SK-N-SH (cell line): ENCODE results near the gene DNAJC15. TPM values are rescaled to one million over a fixed set of nuclear protein-coding genes. Genes with fewer than 3 reads are reported as not detected.

ENCODE experiments used
- CTCF ChIA-PET: fragments of 300-600, 350-600 bp; formaldehyde crosslinking; extraction: SDS; loops from one replicate; lab custom pipeline; 2021; lab: Yijun Ruan, JAX
- POLR2A ChIA-PET: fragments of 350-600 bp; sonication (Branson Sonifier 250); formaldehyde crosslinking; extraction: SDS; loops from one replicate; lab custom pipeline; 2020; ENCODE audit warnings: antibody characterized with exemption, inconsistent platforms; lab: Yijun Ruan, JAX
- DNase-seq: peaks from one replicate; pipeline ENCODE4 v3.0.0; 2012
- H2AFZ ChIP-seq: fragments of 200-600 bp; sonication (generic); 2 replicates; pipeline ENCODE4 v1.8.1; 2016; ENCODE audit warnings: antibody characterized with exemption, mild to moderate bottlenecking, low read depth
- H3F3A ChIP-seq: fragments of 200-600 bp; sonication (generic); replicated peaks from 2 replicates; pipeline ENCODE3; 2016; ENCODE audit warnings: antibody characterized with exemption, mild to moderate bottlenecking; ENCODE audit not compliant: insufficient read depth
- H3K27ac ChIP-seq, 2 experiments: fragments of 200-500 bp in 1 of 2; fragments of 200-600 bp in 1 of 2; sonication (Bioruptor generic) in 1 of 2; sonication (generic), shearing (Covaris generic) in 1 of 2; 2 replicates each; pipeline versions ENCODE4 v1.5.1 to v1.6.1; 2014 to 2016; ENCODE audit warnings: low read depth in 2 of 2, inconsistent platforms in 1 of 2, low read length in 1 of 2, mild to moderate bottlenecking in 1 of 2, mixed read lengths in 1 of 2
- H3K27me3 ChIP-seq: fragments of 200-600 bp; sonication (generic), shearing (Covaris generic); 2 replicates; pipeline ENCODE4 v1.6.1; 2016; ENCODE audit warnings: mixed run types; ENCODE audit not compliant: insufficient read depth
- H3K36me3 ChIP-seq, 2 experiments: fragments of 200-500 bp in 1 of 2; fragments of 200-600 bp in 1 of 2; sonication (Bioruptor generic) in 1 of 2; sonication (generic) in 1 of 2; replicated peaks in 1 of 2; 2 replicates each; pipeline versions ENCODE3 to v1.5.1; 2014 to 2016; ENCODE audit warnings: low read length in 1 of 2, mild to moderate bottlenecking in 1 of 2; ENCODE audit not compliant: insufficient read depth in 2 of 2, control insufficient read depth in 1 of 2
- H3K4me1 ChIP-seq, 2 experiments: fragments of 200-500 bp in 1 of 2; fragments of 200-600 bp in 1 of 2; sonication (Bioruptor generic) in 1 of 2; sonication (generic), shearing (Covaris generic) in 1 of 2; 2 replicates each; pipeline versions ENCODE4 v1.5.1 to v1.6.1; 2014 to 2016; ENCODE audit warnings: low read depth in 1 of 2, low read length in 1 of 2, mixed run types in 1 of 2; ENCODE audit not compliant: insufficient read depth in 2 of 2, control insufficient read depth in 1 of 2
- H3K4me2 ChIP-seq: fragments of 200-600 bp; sonication (generic), shearing (Covaris generic); 2 replicates; pipeline ENCODE4 v1.6.1; 2017; ENCODE audit warnings: mixed run types
- H3K4me3 ChIP-seq, 2 experiments: fragments of 200-500 bp in 1 of 2; fragments of 200-600 bp in 1 of 2; sonication (Bioruptor generic) in 1 of 2; sonication (generic), shearing (Covaris generic) in 1 of 2; 2 replicates each; pipeline versions ENCODE4 v1.5.1 to v1.8.1; 2014 to 2016; ENCODE audit warnings: low read depth in 2 of 2, inconsistent platforms in 1 of 2, low read length in 1 of 2, mild to moderate bottlenecking in 1 of 2, mixed read lengths in 1 of 2, moderate library complexity in 1 of 2
- H3K79me2 ChIP-seq: fragments of 200-600 bp; sonication (generic); 2 replicates; pipeline ENCODE4 v1.8.1; 2017; ENCODE audit warnings: mild to moderate bottlenecking; ENCODE audit not compliant: insufficient read depth
- H3K9ac ChIP-seq: fragments of 200-600 bp; sonication (generic); 2 replicates; pipeline ENCODE4 v1.6.1; 2017; ENCODE audit warnings: mixed run types
- H3K9me2 ChIP-seq: fragments of 200-600 bp; sonication (generic); 2 replicates; pipeline ENCODE4 v1.6.1; 2017; ENCODE audit warnings: mixed run types
- H3K9me3 ChIP-seq: fragments of 200-600 bp; sonication (generic); 2 replicates; pipeline ENCODE4 v1.6.1; 2017; ENCODE audit warnings: mixed run types, mild to moderate bottlenecking, moderate library complexity
- H4K20me1 ChIP-seq: fragments of 200-600 bp; sonication (generic); 2 replicates; pipeline ENCODE4 v1.6.1; 2017; ENCODE audit warnings: mild to moderate bottlenecking, mixed run types; ENCODE audit not compliant: insufficient read depth
- CTCF ChIP-seq: fragments of 200-600 bp; sonication (generic); IDR thresholded peaks from 2 replicates; pipeline ENCODE4 v1.6.1; 2017; ENCODE audit warnings: antibody characterized with exemption, mild to moderate bottlenecking, moderate library complexity
- EP300 ChIP-seq, 2 experiments: IDR thresholded peaks; 2 replicates each; pipeline versions ENCODE4 v1.4.0 to v1.6.1; 2012; ENCODE audit warnings: borderline replicate concordance in 1 of 2, low read depth in 1 of 2, low read length in 1 of 2
- EZH2phosphoT487 ChIP-seq: fragments of 200-600 bp; sonication (generic); IDR thresholded peaks from 2 replicates; pipeline ENCODE4 v1.6.1; 2017; ENCODE audit warnings: low read depth, mixed run types, mild to moderate bottlenecking, antibody characterized with exemption, moderate library complexity, borderline replicate concordance
- GABPA ChIP-seq: IDR thresholded peaks from 2 replicates; pipeline ENCODE4 v1.4.0; 2012; ENCODE audit warnings: low read depth, mild to moderate bottlenecking
- GATA2 ChIP-seq: sonication (generic); formaldehyde crosslinking; IDR thresholded peaks from 2 replicates; pipeline ENCODE4 v1.5.0; 2020; ENCODE audit warnings: mild to moderate bottlenecking, missing genetic modification reagents
- MXI1 ChIP-seq: IDR thresholded peaks from 2 replicates; pipeline ENCODE4 v1.6.1; 2012; ENCODE audit warnings: mild to moderate bottlenecking, low read depth, low read length, improper control_type of control experiment
- NFIC ChIP-seq: IDR thresholded peaks from 2 replicates; pipeline ENCODE4 v1.4.0; 2012; ENCODE audit warnings: borderline replicate concordance
- PBX3 ChIP-seq: IDR thresholded peaks from 2 replicates; pipeline ENCODE4; 2012
- POLR2AphosphoS5 ChIP-seq: IDR thresholded peaks from 2 replicates; pipeline ENCODE4 v1.6.1; 2012; ENCODE audit warnings: low read depth, low read length
- RAD21 ChIP-seq: IDR thresholded peaks from 2 replicates; pipeline ENCODE4 v1.6.1; 2012; ENCODE audit warnings: mild to moderate bottlenecking, low read length
- REST ChIP-seq: IDR thresholded peaks from 2 replicates; pipeline ENCODE4 v1.6.1; 2012; ENCODE audit warnings: mild to moderate bottlenecking, low read depth, low read length, moderate library complexity
- RFX5 ChIP-seq: IDR thresholded peaks from 2 replicates; pipeline ENCODE4 v1.6.1; 2012; ENCODE audit warnings: mild to moderate bottlenecking, improper control_type of control experiment, low read length
- SIN3A ChIP-seq: IDR thresholded peaks from 2 replicates; pipeline ENCODE4 v1.6.1; 2012; ENCODE audit warnings: low read depth, mild to moderate bottlenecking, low read length, moderate library complexity, borderline replicate concordance
- SMC3 ChIP-seq: IDR thresholded peaks from 2 replicates; pipeline ENCODE4 v1.6.1; 2012; ENCODE audit warnings: low read depth, low read length, improper control_type of control experiment
- TCF12 ChIP-seq: IDR thresholded peaks from 2 replicates; pipeline ENCODE4 v1.4.0; 2012
- TEAD4 ChIP-seq: IDR thresholded peaks from 2 replicates; pipeline ENCODE4 v1.4.0; 2012; ENCODE audit warnings: mild to moderate bottlenecking, borderline replicate concordance; ENCODE audit not compliant: insufficient read depth
- YY1 ChIP-seq: IDR thresholded peaks from 2 replicates; pipeline ENCODE4 v1.4.0; 2012; ENCODE audit warnings: low read depth, mild to moderate bottlenecking
- WGBS: methylation state at CpG from one replicate; pipeline ENCODE4 v1.1.6; 2017; ENCODE audit warnings: low lambda C conversion rate; 5-methylcytosine and 5-hydroxymethylcytosine counted together
- polyA plus RNA-seq, 3 experiments: library from polyadenylated mRNA; depleted of rRNA; stranded (reverse); fragments of >200 nt; gene quantifications; 2 replicates each; pipeline ENCODE4 v1.2.3, GENCODE V29; 2012

The DNAJC15 gene
- polyA plus RNA-seq, 1 of the 3 experiments (the other 2 are of a cell fraction) = 18.4 TPM

- no peak overlapping the region for H3K27ac ChIP-seq
- H3K9me3 ChIP-seq = 0 out of 2 replicates have a peak, but pooled peaks cover 5% of the 10 kb centered on the region
- H3K9ac ChIP-seq = no peak overlapping the region
- TF ChIP-seq YY1 (no peak), GABPA (no peak), TEAD4 (no peak), GATA2 (no peak), SMC3 (peak; percentile 37), TCF12 (no peak), REST (no peak), SIN3A (no peak), CTCF (peak; percentile 79), RFX5 (no peak), MXI1 (no peak), EP300 (IDR thresholded peaks at IDR 0.05; ENCODE audit: borderline replicate concordance in 1 of 2, low read depth in 1 of 2, low read length in 1 of 2) (no peak), RAD21 (peak; percentile 69), POLR2AphosphoS5 (no peak), EZH2phosphoT487 (no peak), NFIC (no peak), PBX3 (peak; percentile 5; the same call in 1 of the 2 replicates)
- H3F3A ChIP-seq = no peaks in the 10 kb centered on the region
- no peaks in the 10 kb centered on the region for H3K27me3 ChIP-seq
- WGBS = 83% methylated on average over 1 of the region's 1 CpG
- H2AFZ ChIP-seq = no peak overlapping the region
- no peaks in the 10 kb centered on the region for H3K79me2 ChIP-seq
- DNase-seq = peak; percentile 17
- no peaks in the 10 kb centered on the region; a peak in 1 of 4 replicates for H3K4me1 ChIP-seq
- H3K4me2 ChIP-seq = no peak overlapping the region
- H4K20me1 ChIP-seq = no peaks in the 10 kb centered on the region
- peaks cover 2 to 15% of the 10 kb centered on the region in 2 experiments for H3K36me3 ChIP-seq
- ChIA-PET CTCF (interaction anchor here (0.6 to 4.1 kb wide), 41 partner anchors 8 to 788 kb away, joined by 3 to 36 read pairs (median 4); partner anchors contain the start of gene ENOX1), POLR2A (no interaction called here)
- H3K9me2 ChIP-seq = no peaks in the 10 kb centered on the region
- H3K4me3 ChIP-seq = no peak overlapping the region
Observed at GRCh38 chr13:43085545-43085944, 62.2 kb downstream of the DNAJC15 start.
